B cell (primary cell): ENCODE measurements around the gene SLC25A6. TPM values are rescaled to one million over a fixed set of nuclear protein-coding genes. Genes with fewer than 3 reads are reported as not detected.
"Not testable (repeated sequence)": the region's sequence is repeated elsewhere in the genome, so short reads cannot be mapped to it uniquely, and the experiment has no call there.

ENCODE experiments used
- ATAC-seq: fragments of 200-7000 bp; cut with Tn5 transposase; one replicate; pipeline ENCODE4 v1.10.0; 2021; ENCODE audit warnings: low read depth, mild to moderate bottlenecking, moderate number of reproducible peaks, moderate library complexity
- CTCF ChIA-PET: fragments of 350-600 bp; sonication (Branson Sonifier 250); formaldehyde crosslinking; loops from one replicate; lab custom pipeline; 2021; ENCODE audit warnings: antibody characterized with exemption, inconsistent platforms; lab: Charles Lee
- POLR2A ChIA-PET: fragments of 350-600 bp; sonication (Branson Sonifier 250); formaldehyde crosslinking; loops from one replicate; lab custom pipeline; 2021; ENCODE audit warnings: antibody characterized with exemption; lab: Charles Lee
- DNase-seq: peaks from one replicate; pipeline ENCODE4 v3.0.0; 2013
- H2AFZ ChIP-seq: 2 replicates; pipeline ENCODE4 v1.6.1; 2012; ENCODE audit warnings: mild to moderate bottlenecking, low read depth, low read length; ENCODE audit not compliant: insufficient read depth, poor library complexity, severe bottlenecking
- H3K27ac ChIP-seq, 2 donors: 1 replicate in 1 of 2; 2 replicates in 1 of 2; pipeline ENCODE4 v1.5.1; 2012 to 2013; ENCODE audit warnings: low read length in 2 of 2, mild to moderate bottlenecking in 2 of 2, moderate library complexity in 1 of 2
- H3K27me3 ChIP-seq, 4 experiments: fragments of 200-600 bp in 1 of 4; sonication (generic) in 1 of 4; replicated peaks in 1 of 4; 1 replicate in 2 of 4; 2 replicates in 2 of 4; pipeline versions ENCODE4 v1.6.1 to v1.7.0; 2013 to 2016; ENCODE audit warnings: low read length in 3 of 4, mild to moderate bottlenecking in 2 of 4, mixed read lengths in 1 of 4, moderate library complexity in 1 of 4; ENCODE audit not compliant: insufficient read depth in 4 of 4, control insufficient read depth in 3 of 4; ENCODE audit errors: control extremely low read depth in 1 of 4
- H3K36me3 ChIP-seq, 2 experiments: replicated peaks in 1 of 2; 1 replicate in 1 of 2; 2 replicates in 1 of 2; pipeline versions ENCODE4 v1.6.1 to v1.7.1; 2013; ENCODE audit warnings: low read length in 1 of 2; ENCODE audit not compliant: insufficient read depth in 2 of 2, control insufficient read depth in 1 of 2; ENCODE audit errors: control extremely low read depth in 1 of 2, extremely low read depth in 1 of 2
- H3K4me1 ChIP-seq, 2 donors: fragments of 200-600 bp in 1 of 2; sonication (generic) in 1 of 2; 1 replicate in 1 of 2; 2 replicates in 1 of 2; pipeline versions ENCODE4 v1.5.1 to v1.6.1; 2013 to 2017; ENCODE audit warnings: low read length in 2 of 2; ENCODE audit not compliant: control insufficient read depth in 2 of 2, insufficient read depth in 2 of 2
- H3K4me2 ChIP-seq: replicated peaks from 2 replicates; pipeline ENCODE3; 2012; ENCODE audit warnings: mild to moderate bottlenecking, low read depth, low read length; ENCODE audit not compliant: poor library complexity, severe bottlenecking
- H3K4me3 ChIP-seq, 5 experiments: fragments of 200-600 bp in 1 of 5; sonication (generic) in 1 of 5; 1 replicate in 3 of 5; 2 replicates in 2 of 5; pipeline versions ENCODE4 v1.5.1 to v1.7.0; 2011 to 2016; ENCODE audit warnings: low read length in 4 of 5, mild to moderate bottlenecking in 4 of 5, low read depth in 2 of 5, control low read depth in 1 of 5, moderate library complexity in 1 of 5; ENCODE audit not compliant: insufficient read depth in 1 of 5; ENCODE audit errors: control extremely low read depth in 1 of 5, extremely low read depth in 1 of 5
- H3K79me2 ChIP-seq: fragments of 200-600 bp; sonication (generic); one replicate; pipeline ENCODE4 v1.6.0; 2016; ENCODE audit warnings: low read length; ENCODE audit not compliant: control insufficient read depth, insufficient read depth
- H3K9ac ChIP-seq: fragments of 200-600 bp; sonication (generic); 2 replicates; pipeline ENCODE4 v1.6.1; 2017; ENCODE audit warnings: mild to moderate bottlenecking, low read length, moderate library complexity
- H3K9me3 ChIP-seq, 3 donors: one replicate each; pipeline versions ENCODE4 v1.6.1 to v1.7.1; 2013; ENCODE audit warnings: low read length in 2 of 3; ENCODE audit not compliant: control insufficient read depth in 2 of 3, insufficient read depth in 1 of 3; ENCODE audit errors: control extremely low read depth in 1 of 3
- H4K20me1 ChIP-seq: 2 replicates; pipeline ENCODE4 v1.6.0; 2012; ENCODE audit warnings: mild to moderate bottlenecking, low read length; ENCODE audit not compliant: insufficient read depth, control insufficient read depth, poor library complexity, severe bottlenecking
- H3K27ac Mint-ChIP-seq: one replicate; pipeline ENCODE4 v1.8.0; 2021; ENCODE audit warnings: mixed read lengths
- H3K27me3 Mint-ChIP-seq: one replicate; pipeline ENCODE4 v1.8.0; 2021; ENCODE audit warnings: mixed read lengths
- H3K4me1 Mint-ChIP-seq: one replicate; pipeline ENCODE4 v1.8.0; 2021; ENCODE audit warnings: mixed read lengths
- H3K4me3 Mint-ChIP-seq: one replicate; pipeline ENCODE4 v1.8.0; 2021; ENCODE audit warnings: mixed read lengths
- H3K9me3 Mint-ChIP-seq: one replicate; pipeline ENCODE4 v1.8.0; 2022; ENCODE audit warnings: mixed read lengths; ENCODE audit not compliant: insufficient read depth
- CTCF ChIP-seq: fragments of 200-600 bp; IDR thresholded peaks from one replicate; pipeline ENCODE4 v1.8.0; 2022; ENCODE audit warnings: antibody characterized with exemption, mild to moderate bottlenecking
- EZH2 ChIP-seq: IDR thresholded peaks from 2 replicates; pipeline ENCODE4 v1.6.1; 2012; ENCODE audit warnings: borderline replicate concordance, low read depth, mild to moderate bottlenecking, moderate library complexity, low read length; ENCODE audit not compliant: insufficient read depth, poor library complexity, severe bottlenecking
- WGBS: methylation state at CpG from one replicate; pipeline ENCODE4 v1.1.5; 2013; ENCODE audit warnings: missing lambda C conversion rate; ENCODE audit not compliant: insufficient coverage; 5-methylcytosine and 5-hydroxymethylcytosine counted together
- intact Hi-C: fragments of 100-400 bp; cut with micrococcal nuclease; formaldehyde crosslinking; loops from one replicate; pipeline ENCODE4 v1.10.0; 2022
- polyA plus RNA-seq: library from polyadenylated mRNA; depleted of rRNA; stranded (reverse); fragments of >200 nt; gene quantifications from 2 replicates; pipeline ENCODE4 v1.2.3, GENCODE V29; 2012
- total RNA-seq, 2 donors: library from RNA; stranded (reverse); fragments of 120-200 nt in 1 of 2; gene quantifications; 1 replicate in 1 of 2; 2 replicates in 1 of 2; pipeline versions ENCODE4 v1.2.3 to v1.2.4, GENCODE V29; 2013 to 2022

SLC25A6 gene
- total and polyA plus RNA-seq, 2 donors (not counting 1 experiment from before 2014, with no cell fraction given): 343 to 642 TPM

GRCh38 chrX:1427756-1428155 is 35.8 kb upstream of the SLC25A6 start:
- Histone ChIP-seq H3K27me3 (no peaks in the 10 kb centered on the region), H2AFZ (no peak overlapping the region), H4K20me1 (no peaks in the 10 kb centered on the region), H3K4me2 (no peak overlapping the region), H3K9me3 (peaks cover 0 to 10% (median 5%) of the 10 kb centered on the region in 3 donors), H3K27ac (no peak overlapping the region), H3K9ac (no peak overlapping the region), H3K79me2 (no peaks in the 10 kb centered on the region), H3K36me3 (peaks cover 2 to 27% of the 10 kb centered on the region in 2 experiments), H3K4me1 (no peaks in the 10 kb centered on the region), H3K4me3 (no peak overlapping the region)
- DNase-seq (no peak), ATAC-seq (no peak)
- no peak overlapping the region for H3K27ac Mint-ChIP-seq
- ChIA-PET CTCF (no interaction called here), POLR2A (no interaction called here)
- 96% methylated on average over 32 of the region's 32 CpGs for WGBS
- no peaks in the 10 kb centered on the region for H3K27me3 Mint-ChIP-seq
- H3K9me3 Mint-ChIP-seq: peaks cover 3% of the 10 kb centered on the region
- TF ChIP-seq EZH2: no peak
- TF ChIP-seq CTCF: no peak
- no peaks in the 10 kb centered on the region for H3K4me1 Mint-ChIP-seq
- intact Hi-C loops: no loop called here
- no peak overlapping the region for H3K4me3 Mint-ChIP-seq

- H3K4me2 ChIP-seq, H3K27me3 Mint-ChIP-seq, H3K4me3 ChIP-seq, H3K9me3 Mint-ChIP-seq, H3K4me1 Mint-ChIP-seq, H3K9ac ChIP-seq, H3K27me3 ChIP-seq, CTCF ChIA-PET, POLR2A ChIA-PET, H3K27ac Mint-ChIP-seq, intact Hi-C loops, H3K27ac ChIP-seq, DNase-seq, H2AFZ ChIP-seq, H3K79me2 ChIP-seq, ATAC-seq, H3K4me3 Mint-ChIP-seq, H4K20me1 ChIP-seq, H3K4me1 ChIP-seq: not testable (repeated sequence)
- peaks cover 0 to 24% (median 16%) of the 10 kb centered on the region in 3 donors for H3K9me3 ChIP-seq
- peaks cover 3 to 37% of the 10 kb centered on the region in 2 experiments for H3K36me3 ChIP-seq
- WGBS: 95% methylated on average over 15 of the region's 16 CpGs
Measured at GRCh38 chrX:1426321-1426720, 34.4 kb upstream of the SLC25A6 start.
